MCF 10A (cell line): ENCODE measurements around the gene HBM. TPM values are rescaled to one million over a fixed set of nuclear protein-coding genes. Genes with fewer than 3 reads are reported as not detected.
A peak's percentile ranks its signal among the peaks of the same experiment; 100 is the strongest.

Experiments
- BruUV-seq: library from RNA; stranded (reverse); fragments of 400-500 nt; replicated peaks from 2 replicates; lab custom pipeline; 2021; lab: Mats Ljungman, UMichigan
- CTCF ChIA-PET: fragments of 300-600 bp; sonication (Branson Sonifier 250); formaldehyde crosslinking; extraction: SDS; loops from one replicate; lab custom pipeline; 2021; ENCODE audit warnings: antibody characterized with exemption, inconsistent platforms; lab: Yijun Ruan, JAX
- POLR2A ChIA-PET: fragments of 300-600, 350-650 bp; sonication (Branson Sonifier 250); formaldehyde crosslinking; extraction: SDS; loops from one replicate; lab custom pipeline; 2020; ENCODE audit warnings: antibody characterized with exemption, inconsistent platforms; lab: Yijun Ruan, JAX
- DNase-seq: peaks from one replicate; pipeline ENCODE4 v3.0.0-alpha.2; 2018; ENCODE audit not compliant: unreplicated experiment
- H3K27ac Mint-ChIP-seq: one replicate; pipeline ENCODE4 v1.8.0; 2022; ENCODE audit warnings: mild to moderate bottlenecking, low read depth, mixed read lengths; ENCODE audit not compliant: unreplicated experiment
- H3K27me3 Mint-ChIP-seq: one replicate; pipeline ENCODE4 v1.8.0; 2022; ENCODE audit warnings: mixed read lengths; ENCODE audit not compliant: insufficient read depth, unreplicated experiment
- H3K36me3 Mint-ChIP-seq: one replicate; pipeline ENCODE4 v1.8.0; 2022; ENCODE audit warnings: mild to moderate bottlenecking, moderate library complexity, mixed read lengths; ENCODE audit not compliant: insufficient read depth, unreplicated experiment
- H3K4me1 Mint-ChIP-seq: one replicate; pipeline ENCODE4 v1.8.0; 2022; ENCODE audit warnings: mixed read lengths; ENCODE audit not compliant: insufficient read depth, unreplicated experiment
- H3K4me3 Mint-ChIP-seq: one replicate; pipeline ENCODE4 v1.8.0; 2022; ENCODE audit warnings: mild to moderate bottlenecking, moderate library complexity, mixed read lengths; ENCODE audit not compliant: unreplicated experiment
- H3K9me3 Mint-ChIP-seq: one replicate; pipeline ENCODE4 v1.8.0; 2022; ENCODE audit warnings: mixed read lengths; ENCODE audit not compliant: unreplicated experiment
- CTCF ChIP-seq: fragments of 200-600 bp; IDR thresholded peaks from one replicate; pipeline ENCODE4 v1.8.0; 2022; ENCODE audit warnings: antibody characterized with exemption, mild to moderate bottlenecking; ENCODE audit not compliant: unreplicated experiment
- intact Hi-C: fragments of 100-400 bp; cut with micrococcal nuclease; formaldehyde crosslinking; loops from 2 replicates; pipeline ENCODE4 v1.14.1; 2022
- total RNA-seq: library from RNA; stranded (reverse); gene quantifications from 2 replicates; pipeline ENCODE4 v1.2.3, GENCODE V29; 2022

The HBM gene
- total RNA-seq, 1 experiment from 2014 or later, result not detected

- no peak for DNase-seq
- peaks cover 1% of the 10 kb centered on the region for H3K36me3 Mint-ChIP-seq
- H3K4me3 Mint-ChIP-seq, result no peak overlapping the region
- no peaks in the 10 kb centered on the region for H3K4me1 Mint-ChIP-seq
- ChIA-PET POLR2A (no interaction called here), CTCF (interaction anchor here (0.6 kb wide), 1 partner anchor 56 kb away, joined by 3 read pairs; no protein-coding TSS in a partner anchor)
- H3K27ac Mint-ChIP-seq, result no peak overlapping the region
- BruUV-seq, result no TSS peak
- H3K9me3 Mint-ChIP-seq, result no peaks in the 10 kb centered on the region
- no peak for TF ChIP-seq CTCF
- intact Hi-C loops, result no loop called here
- H3K27me3 Mint-ChIP-seq, result peaks cover 37% of the 10 kb centered on the region
Measured at GRCh38 chr16:177981-178667, 12.3 kb downstream of the HBM start.

GRCh38 chr16:178668-179015 lies 12.9 kb downstream of the HBM start:
- H3K36me3 Mint-ChIP-seq, result peaks cover 6% of the 10 kb centered on the region
- TF ChIP-seq CTCF, result no peak
- peaks cover 34% of the 10 kb centered on the region for H3K27me3 Mint-ChIP-seq
- intact Hi-C loops, result no loop called here
- ChIA-PET CTCF (no interaction called here), POLR2A (no interaction called here)
- H3K4me1 Mint-ChIP-seq, result no peaks in the 10 kb centered on the region
- BruUV-seq, result no TSS peak
- no peaks in the 10 kb centered on the region for H3K9me3 Mint-ChIP-seq
- DNase-seq, result peak; percentile 62
- H3K4me3 Mint-ChIP-seq, result no peak overlapping the region
- no peak overlapping the region for H3K27ac Mint-ChIP-seq

GRCh38 chr16:179211-180092 lies 13.7 kb downstream of the HBM start:
- H3K4me1 Mint-ChIP-seq, result no peaks in the 10 kb centered on the region
- no peak overlapping the region for H3K4me3 Mint-ChIP-seq
- intact Hi-C loops, result no loop called here
- BruUV-seq, result no TSS peak
- H3K9me3 Mint-ChIP-seq, result no peaks in the 10 kb centered on the region
- DNase-seq, result no peak
- no peak for TF ChIP-seq CTCF
- H3K27ac Mint-ChIP-seq, result no peak overlapping the region
- peaks cover 9% of the 10 kb centered on the region for H3K36me3 Mint-ChIP-seq
- CTCF ChIA-PET, result interaction anchor here (4.7 kb wide), 1 partner anchor 73 kb away, joined by 27 read pairs; no protein-coding TSS in a partner anchor
- H3K27me3 Mint-ChIP-seq, result peaks cover 26% of the 10 kb centered on the region
- POLR2A ChIA-PET, result no interaction called here

- Mint-ChIP-seq H3K27me3 (peaks cover 19% of the 10 kb centered on the region), H3K9me3 (no peaks in the 10 kb centered on the region), H3K4me3 (no peak within 1 kb of the TSS), H3K27ac (no peak within 1 kb of the TSS), H3K36me3 (peaks cover 9% of the 10 kb centered on the region), H3K4me1 (no peaks in the 10 kb centered on the region)
- ChIA-PET CTCF (interaction anchor here (0.5 to 4.7 kb wide), 4 partner anchors 43 to 83 kb away, joined by 3 to 27 read pairs (median 4); partner anchors contain the start of gene FAM234A), POLR2A (no interaction called here)
- intact Hi-C loops, result no loop called here
- no TSS peak for BruUV-seq
- no peak for TF ChIP-seq CTCF
- DNase-seq, result no peak
Measured at GRCh38 chr16:180101-180675, 14.4 kb downstream of the HBM start, which contains the start of gene HBQ1. HBQ1 (plus strand) TSS chr16:180459; CDS start chr16:180487, 28 bp downstream.
